ENCODE results near the gene ADAMTSL4.
"Not testable (repeated sequence)": the region's sequence is repeated elsewhere in the genome, so short reads cannot be mapped to it uniquely, and the experiment has no call there.

The ADAMTSL4 gene

GRCh38 chr1:150555198-150555970 lies 6.2 kb downstream of the ADAMTSL4 start:
- DNase-seq (ENCODE audit: low spot score): no peak

GRCh38 chr1:150555971-150556865 lies 7.0 kb downstream of the ADAMTSL4 start:
- peak; percentile 60 for DNase-seq (ENCODE audit: low spot score)

GRCh38 chr1:150557065-150557600 lies 7.9 kb downstream of the ADAMTSL4 start:
- DNase-seq (ENCODE audit: low spot score): no peak

GRCh38 chr1:150557813-150558212 lies 8.6 kb downstream of the ADAMTSL4 start:
- no peak for DNase-seq (ENCODE audit: low spot score)

GRCh38 chr1:150558303-150558704 lies 9.1 kb downstream of the ADAMTSL4 start:
- DNase-seq (ENCODE audit: low spot score): no peak

- peak; percentile 56 for DNase-seq (ENCODE audit: low spot score)
Measured at GRCh38 chr1:150558761-150559655, 9.8 kb downstream of the ADAMTSL4 start.

- no peak for DNase-seq (ENCODE audit: low spot score)
Measured at GRCh38 chr1:150559656-150560010, 10.4 kb downstream of the ADAMTSL4 start.

GRCh38 chr1:150560011-150560438 lies 10.8 kb downstream of the ADAMTSL4 start:
- peak; percentile 88 for DNase-seq (ENCODE audit: low spot score)

- peak; percentile 95 for DNase-seq (ENCODE audit: low spot score)
Measured at GRCh38 chr1:150560576-150561253, 11.5 kb downstream of the ADAMTSL4 start.

GRCh38 chr1:150561254-150561973 lies 12.2 kb downstream of the ADAMTSL4 start:
- DNase-seq (ENCODE audit: low spot score): peak; percentile 92

- peak; percentile 92 for DNase-seq (ENCODE audit: low spot score)
Measured at GRCh38 chr1:150561974-150562445, 12.8 kb downstream of the ADAMTSL4 start.

GRCh38 chr1:150562446-150563339 lies 13.5 kb downstream of the ADAMTSL4 start:
- no peak for DNase-seq (ENCODE audit: low spot score)

- no peak for DNase-seq (ENCODE audit: low spot score)
Measured at GRCh38 chr1:150563340-150564038, 14.3 kb downstream of the ADAMTSL4 start.

- DNase-seq (ENCODE audit: low spot score): no peak
Measured at GRCh38 chr1:150564051-150564991, 15.1 kb downstream of the ADAMTSL4 start.

- not testable (repeated sequence) for DNase-seq (ENCODE audit: low spot score)
Measured at GRCh38 chr1:150565240-150565991, 16.2 kb downstream of the ADAMTSL4 start.

GRCh38 chr1:150566589-150567340 lies 17.6 kb downstream of the ADAMTSL4 start:
- no peak for DNase-seq (ENCODE audit: low spot score)
